Head of caudate nucleus (tissue), 42 donors: ENCODE measurements around the gene KLHDC4.
A peak's percentile ranks its signal among the peaks of the same experiment; 100 is the strongest.

ENCODE experiments used
- DNase-seq, 42 donors: peaks; one replicate each; pipeline versions ENCODE4 v3.0.0 to v3.0.0-alpha.2; 2020 to 2021; ENCODE audit warnings: mixed read lengths in 7 of 42
- intact Hi-C: fragments of 100-400 bp; cut with DNase I; formaldehyde crosslinking; loops from one replicate; pipeline ENCODE4 v1.15.0; 2022

The KLHDC4 gene

DNA sequence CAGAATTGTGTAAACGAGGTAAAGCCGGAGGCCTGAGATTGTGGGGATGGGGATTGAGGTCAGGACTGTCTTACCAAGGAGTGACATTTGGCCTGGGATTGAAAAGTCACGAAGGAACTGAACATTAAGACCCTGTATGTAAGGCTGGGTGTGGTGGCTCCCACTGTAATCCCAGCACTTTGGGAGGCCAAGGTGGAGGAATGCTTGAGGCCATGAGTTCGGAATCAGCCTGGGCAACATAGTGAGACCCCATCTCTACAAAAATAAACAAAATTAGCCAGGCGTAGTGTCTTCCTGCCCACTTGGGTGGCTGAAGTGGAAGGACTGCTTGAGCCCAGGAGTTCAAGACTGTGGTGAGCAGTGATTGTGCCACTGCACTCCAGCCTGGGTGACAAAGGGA is 88.0 kb downstream of the KLHDC4 start:
- DNase-seq: no peak
- intact Hi-C loops: no loop called here

DNA sequence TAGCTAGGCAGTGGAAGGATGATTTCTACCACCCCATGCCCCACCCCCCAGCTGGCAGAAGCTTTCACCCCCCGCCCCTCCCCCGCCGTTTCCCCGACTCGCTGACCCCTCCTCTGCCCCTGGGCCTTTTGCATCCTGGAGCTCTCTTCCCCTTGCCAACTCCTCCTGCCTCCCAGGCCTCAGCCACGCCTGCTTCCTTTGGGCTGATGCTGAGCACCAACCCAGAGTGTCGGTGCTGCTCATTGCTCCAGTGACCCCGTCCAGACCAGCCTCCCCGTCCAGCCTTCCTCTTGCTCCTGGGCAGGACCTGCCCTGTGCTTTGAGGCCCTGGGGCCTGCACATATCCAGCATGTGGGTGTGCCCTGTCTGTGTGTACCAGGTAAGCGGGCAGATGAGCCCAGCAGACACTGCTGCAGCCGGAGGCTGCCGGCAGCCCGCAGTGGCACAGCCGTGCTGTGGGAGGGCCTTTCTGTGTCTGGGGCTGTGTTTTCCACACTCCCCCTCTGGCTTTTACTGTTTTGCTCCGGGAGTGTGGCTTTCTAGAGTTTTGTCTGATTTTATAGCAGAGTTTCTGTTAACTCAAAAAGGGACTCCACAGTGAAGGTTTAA is 90.6 kb downstream of the KLHDC4 start:
- intact Hi-C loops: no loop called here
- DNase-seq: no peak

DNA sequence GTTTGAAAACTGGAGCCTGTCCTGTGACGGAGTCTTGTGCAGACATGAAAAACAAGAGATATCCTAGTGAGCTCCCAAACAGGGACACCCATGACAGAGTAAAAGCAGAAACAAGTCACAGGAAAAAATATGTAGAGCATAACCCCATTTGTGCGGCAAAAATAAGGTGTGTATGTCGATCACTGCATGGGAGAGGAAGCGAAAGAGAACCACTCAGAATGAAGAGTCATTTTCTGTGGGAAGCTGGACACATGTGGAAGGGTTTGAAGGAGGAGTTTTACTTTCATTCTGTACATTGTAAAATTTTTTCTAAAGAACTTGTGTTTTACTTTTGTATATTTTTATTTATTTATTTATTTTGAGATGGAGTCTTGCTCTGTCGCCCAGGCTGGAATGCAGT is 91.4 kb downstream of the KLHDC4 start:
- no peak for DNase-seq
- intact Hi-C loops: no loop called here

DNA sequence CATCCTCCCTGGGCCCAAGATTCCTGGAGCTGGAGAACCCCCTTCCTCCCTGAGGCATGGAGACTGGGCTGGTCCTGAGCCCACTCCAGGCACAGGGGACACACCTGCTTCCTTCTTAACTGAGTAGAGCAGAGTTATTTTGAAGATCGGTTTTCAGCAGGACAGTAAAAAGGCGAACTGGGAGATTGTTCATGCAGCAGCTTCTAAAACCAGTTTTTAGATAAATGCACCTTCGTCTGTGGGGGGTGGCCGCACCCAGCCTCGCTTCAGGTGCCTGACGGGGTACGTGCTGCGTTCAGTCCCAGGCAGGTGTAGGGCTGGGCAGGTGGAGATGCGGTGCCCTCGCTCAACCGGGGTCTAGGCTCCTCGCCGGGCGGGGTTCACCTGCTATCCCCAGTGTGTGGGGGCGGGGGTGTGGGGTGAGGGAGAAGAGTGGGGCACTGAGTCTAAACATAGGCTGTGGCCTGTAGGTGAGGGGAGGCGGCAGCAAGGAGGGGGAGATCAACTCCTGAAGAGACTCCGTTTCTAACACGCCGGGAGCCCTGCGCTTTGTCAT is 94.0 kb downstream of the KLHDC4 start:
- DNase-seq: peak in 1 of 42 donors; percentile 23
- intact Hi-C loops: no loop called here

GRCh38 chr16:87671221-87671620 is 94.6 kb downstream of the KLHDC4 start:
- no peak for DNase-seq
- intact Hi-C loops: no loop called here

DNA sequence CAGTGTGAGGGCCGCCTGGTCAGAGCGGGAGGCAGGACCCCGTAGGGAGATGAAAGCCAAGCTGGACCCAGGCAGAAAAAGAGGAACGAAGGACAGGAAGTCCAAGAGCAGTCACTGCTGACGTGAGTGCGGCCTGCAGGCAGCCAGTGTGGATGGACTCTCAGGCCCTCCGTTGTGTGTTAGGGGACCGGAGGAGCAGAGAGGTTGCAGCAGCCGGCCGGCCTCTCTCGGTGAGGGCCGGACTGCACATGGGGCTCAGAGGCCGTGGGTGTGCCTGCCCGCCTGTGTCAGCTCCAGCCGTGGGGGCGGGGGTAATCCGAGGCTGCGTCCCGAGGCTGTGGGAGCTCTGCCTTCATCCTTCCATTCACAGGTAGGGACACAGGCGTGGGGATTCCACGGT is 96.1 kb downstream of the KLHDC4 start:
- intact Hi-C loops: no loop called here
- DNase-seq: no peak

- intact Hi-C loops: no loop called here
- no peak for DNase-seq
These were observed 97.8 kb downstream of the KLHDC4 start for GRCh38 chr16:87667946-87668345.

DNA sequence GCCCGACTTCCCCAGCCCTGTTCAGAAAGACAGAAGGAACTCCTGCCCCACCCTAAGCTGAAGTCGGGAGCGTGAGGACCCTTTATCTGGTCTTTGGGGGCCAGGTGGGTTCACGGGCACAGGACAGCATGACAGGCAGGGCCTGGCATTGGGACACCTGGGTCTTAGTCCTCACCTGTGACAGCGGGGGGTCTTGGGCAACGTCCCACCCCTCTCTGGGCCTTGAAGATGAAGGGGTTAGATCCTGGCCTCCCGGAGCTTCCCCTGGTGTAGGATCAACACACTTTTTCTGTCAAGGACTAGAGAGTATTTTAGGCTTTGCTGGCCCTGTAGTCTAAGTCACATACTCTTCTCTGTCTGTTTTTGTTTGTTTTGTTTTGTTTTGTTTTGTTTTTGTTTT is 98.3 kb downstream of the KLHDC4 start:
- DNase-seq: no peak
- intact Hi-C loops: no loop called here

GRCh38 chr16:87666919-87667318 is 98.9 kb downstream of the KLHDC4 start:
- DNase-seq: no peak
- intact Hi-C loops: no loop called here

- intact Hi-C loops: no loop called here
- no peak for DNase-seq
These were observed 100.6 kb downstream of the KLHDC4 start for GRCh38 chr16:87665193-87665592.

GRCh38 chr16:87664792-87665191 is 101.0 kb downstream of the KLHDC4 start:
- intact Hi-C loops: no loop called here
- DNase-seq: no peak

DNA sequence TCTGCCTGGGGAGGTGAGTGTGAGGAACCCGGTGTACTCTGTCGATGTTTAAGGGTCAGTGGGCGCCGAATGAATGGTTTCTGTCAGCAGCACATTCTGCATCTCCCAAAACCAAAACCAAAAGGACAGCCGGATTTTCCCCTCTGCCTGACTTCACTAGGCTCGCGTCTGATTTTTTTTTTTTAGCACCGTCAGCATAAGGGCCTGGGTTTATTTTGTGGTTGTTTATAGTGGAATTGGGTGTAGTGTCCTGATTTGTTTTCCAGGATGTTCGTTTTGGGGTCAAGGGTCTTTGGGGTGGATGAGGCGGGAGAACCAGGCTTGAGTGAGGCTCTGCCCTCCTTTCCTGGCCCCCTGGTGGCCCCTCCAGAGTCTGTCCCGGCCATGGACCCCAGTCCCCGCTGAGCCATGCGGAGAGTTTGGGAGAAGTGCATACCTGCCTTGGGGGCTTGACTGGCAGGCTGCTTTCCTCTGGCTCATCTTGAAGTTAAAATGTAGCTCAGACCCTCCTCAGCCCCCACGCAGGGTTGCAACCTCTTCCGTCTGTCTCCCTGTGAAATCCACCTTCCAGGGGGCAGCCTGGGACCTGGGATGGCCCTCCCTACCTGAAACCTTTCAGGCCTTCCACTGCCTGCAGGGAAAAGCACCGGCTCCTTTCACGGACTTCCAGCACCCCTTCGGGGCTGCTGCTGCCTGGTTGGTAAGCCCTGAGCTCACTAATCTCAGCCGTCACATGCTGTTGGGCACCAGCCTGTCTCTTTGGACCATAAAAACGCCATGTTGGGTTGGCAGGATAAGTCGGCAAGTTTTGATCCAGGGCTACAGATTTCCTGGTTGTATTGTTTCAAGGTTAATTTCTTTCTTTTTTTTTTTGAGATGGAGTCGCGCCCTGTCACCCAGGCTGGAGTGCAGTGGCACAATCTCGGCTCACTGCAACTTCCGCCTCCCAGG is 103.3 kb downstream of the KLHDC4 start:
- no peak for DNase-seq
- intact Hi-C loops: no loop called here

GRCh38 chr16:87661561-87661960 is 104.2 kb downstream of the KLHDC4 start:
- intact Hi-C loops: no loop called here
- DNase-seq: peak in 1 of 42 donors; percentile 25

DNA sequence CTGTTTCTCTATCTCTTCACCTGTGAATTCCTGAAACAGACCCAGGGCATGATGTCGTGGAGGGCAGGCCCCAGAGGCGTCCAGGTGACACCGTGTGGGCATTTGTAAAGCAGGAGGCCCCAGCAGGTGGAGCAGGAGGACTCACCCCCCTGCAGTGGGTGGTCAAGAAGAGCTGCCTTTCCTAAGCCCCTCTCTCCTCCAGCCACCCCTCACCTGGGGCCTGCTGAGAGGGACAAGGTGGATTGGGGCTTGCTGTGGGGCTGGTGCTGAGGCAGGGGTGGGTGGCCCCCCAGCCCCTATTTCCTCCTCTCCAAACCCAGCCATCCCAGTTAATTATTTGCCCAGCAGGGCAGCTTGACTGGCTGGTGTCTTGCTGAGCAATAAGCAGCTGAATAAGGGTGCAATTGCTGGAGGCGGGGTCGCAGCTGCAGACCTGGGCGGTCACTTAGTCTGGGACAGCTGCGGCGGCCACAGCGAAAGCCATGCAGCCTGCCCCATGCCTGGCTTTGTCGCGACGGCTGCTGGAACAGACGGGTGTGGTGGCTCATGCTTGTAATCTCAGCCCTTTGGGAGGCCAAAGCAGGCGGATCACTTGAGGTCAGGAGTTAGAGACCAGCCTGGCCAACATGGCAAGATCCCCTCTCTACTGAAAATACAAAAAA is 107.1 kb downstream of the KLHDC4 start:
- no peak for DNase-seq
- intact Hi-C loops: no loop called here
